GM18873 (cell line): ENCODE data around the gene FBXW4.

Experiments used
- ATAC-seq: cut with Tn5 transposase; IDR thresholded peaks from one replicate; pipeline ENCODE4 v1.9.1; 2021; ENCODE audit warnings: mild to moderate bottlenecking, moderate library complexity, moderate number of reproducible peaks; ENCODE audit not compliant: unreplicated experiment, low FRiP score

FBXW4 gene

DNA sequence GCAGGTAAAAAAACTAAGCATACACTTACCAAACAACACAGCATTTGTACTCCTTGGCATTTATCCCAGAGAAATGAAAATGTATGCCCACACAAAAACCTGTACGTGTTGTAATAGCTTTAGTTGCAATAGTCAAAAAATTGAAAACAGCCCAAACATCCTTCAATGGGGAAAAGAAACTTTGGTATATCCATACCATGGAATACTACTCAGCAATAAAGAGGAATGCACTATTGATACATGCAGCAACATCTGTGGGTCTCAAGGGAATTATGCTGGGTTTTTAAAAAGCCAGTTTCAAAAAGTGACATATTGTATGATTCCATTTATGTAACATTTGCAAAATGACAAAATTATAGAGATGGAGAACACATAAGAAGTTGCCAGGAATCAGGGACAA, 71.4 kb downstream of the FBXW4 start:
- no peak for ATAC-seq

GRCh38 chr10:101619983-101620382, 75.0 kb downstream of the FBXW4 start:
- no peak for ATAC-seq

DNA sequence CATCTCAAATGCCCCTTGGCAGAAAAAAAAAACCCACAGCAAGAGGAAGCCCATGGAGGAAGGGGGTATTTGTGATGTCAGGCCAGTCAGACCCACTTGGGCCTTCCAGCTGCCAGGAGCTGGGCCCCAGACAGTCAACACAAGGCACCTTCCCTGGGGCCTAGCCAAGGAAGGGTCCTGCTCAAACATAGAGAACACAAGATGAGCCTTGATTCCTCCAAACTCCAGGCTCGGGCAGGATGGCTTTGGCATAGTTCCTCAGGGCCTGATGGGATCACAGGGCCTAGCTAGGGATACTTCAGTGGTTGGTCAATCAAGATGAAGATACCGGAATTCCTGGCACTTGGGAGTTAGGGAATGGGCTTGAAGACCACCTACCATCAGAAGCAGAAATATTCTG, 76.1 kb downstream of the FBXW4 start:
- ATAC-seq: no peak

GRCh38 chr10:101617824-101618568, 77.0 kb downstream of the FBXW4 start:
- no peak for ATAC-seq

DNA sequence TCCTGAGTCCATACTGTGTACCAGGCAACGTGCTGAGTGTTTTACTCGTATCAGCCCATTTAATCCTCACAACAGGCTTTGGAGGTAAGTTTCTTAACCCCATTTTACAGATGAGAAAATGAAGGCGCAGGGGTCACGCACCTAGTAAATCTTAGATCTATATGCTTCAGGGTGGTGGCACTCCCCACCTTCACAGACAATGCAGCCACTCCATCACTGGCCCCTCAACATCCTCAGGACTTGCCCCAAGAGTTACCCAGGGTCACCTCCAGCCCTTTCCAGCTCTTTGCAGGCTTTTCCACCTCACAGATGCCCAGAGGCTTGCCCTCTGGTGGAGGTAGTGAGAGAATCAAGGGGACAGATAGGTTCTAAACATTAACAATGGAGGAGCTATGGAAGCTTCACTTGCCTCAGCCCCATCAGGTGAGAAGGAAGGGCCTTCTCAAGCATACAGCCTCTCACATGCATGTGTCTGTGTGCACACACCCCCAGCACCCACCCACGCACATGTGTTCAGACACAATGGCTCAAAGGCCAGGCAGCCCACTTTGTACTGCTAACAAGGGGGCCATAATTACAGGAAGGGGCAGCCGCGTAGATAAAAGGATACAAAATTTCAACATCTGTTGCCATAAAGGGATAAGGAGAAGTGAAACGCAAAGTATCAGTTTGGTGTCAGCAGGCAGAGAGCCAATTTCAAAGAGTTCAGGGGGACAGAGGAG, 77.7 kb downstream of the FBXW4 start:
- ATAC-seq: no peak

GRCh38 chr10:101616415-101617101, 78.4 kb downstream of the FBXW4 start:
- ATAC-seq: no peak

DNA sequence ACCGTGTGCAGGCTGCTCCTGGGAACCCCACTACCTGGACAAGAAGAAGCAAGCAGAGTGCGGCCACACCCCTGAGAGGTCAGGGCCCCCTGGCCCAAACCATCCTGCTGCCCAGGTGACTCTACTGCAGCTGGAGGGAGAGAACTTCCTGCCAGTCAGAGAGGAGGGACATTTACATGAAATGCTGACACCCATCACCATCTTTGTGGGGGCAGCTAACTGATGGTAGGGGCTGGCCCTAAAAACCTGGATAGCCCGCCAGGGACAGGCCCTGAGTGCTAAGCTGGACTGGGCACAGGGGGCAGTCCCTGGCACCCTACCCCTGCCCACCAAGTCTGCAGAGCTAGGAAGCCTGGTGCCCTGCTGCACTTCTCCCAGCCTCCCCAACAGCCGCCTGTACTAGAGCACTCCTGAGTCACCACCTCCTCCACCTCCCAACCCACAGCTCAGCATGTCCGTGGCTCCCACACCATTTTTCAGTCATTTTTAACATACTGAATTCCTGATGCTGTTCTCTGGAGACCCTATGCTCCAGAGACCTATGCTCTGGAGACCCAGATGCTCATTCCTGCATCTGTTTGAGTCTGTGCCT, 79.3 kb downstream of the FBXW4 start:
- ATAC-seq: no peak

DNA sequence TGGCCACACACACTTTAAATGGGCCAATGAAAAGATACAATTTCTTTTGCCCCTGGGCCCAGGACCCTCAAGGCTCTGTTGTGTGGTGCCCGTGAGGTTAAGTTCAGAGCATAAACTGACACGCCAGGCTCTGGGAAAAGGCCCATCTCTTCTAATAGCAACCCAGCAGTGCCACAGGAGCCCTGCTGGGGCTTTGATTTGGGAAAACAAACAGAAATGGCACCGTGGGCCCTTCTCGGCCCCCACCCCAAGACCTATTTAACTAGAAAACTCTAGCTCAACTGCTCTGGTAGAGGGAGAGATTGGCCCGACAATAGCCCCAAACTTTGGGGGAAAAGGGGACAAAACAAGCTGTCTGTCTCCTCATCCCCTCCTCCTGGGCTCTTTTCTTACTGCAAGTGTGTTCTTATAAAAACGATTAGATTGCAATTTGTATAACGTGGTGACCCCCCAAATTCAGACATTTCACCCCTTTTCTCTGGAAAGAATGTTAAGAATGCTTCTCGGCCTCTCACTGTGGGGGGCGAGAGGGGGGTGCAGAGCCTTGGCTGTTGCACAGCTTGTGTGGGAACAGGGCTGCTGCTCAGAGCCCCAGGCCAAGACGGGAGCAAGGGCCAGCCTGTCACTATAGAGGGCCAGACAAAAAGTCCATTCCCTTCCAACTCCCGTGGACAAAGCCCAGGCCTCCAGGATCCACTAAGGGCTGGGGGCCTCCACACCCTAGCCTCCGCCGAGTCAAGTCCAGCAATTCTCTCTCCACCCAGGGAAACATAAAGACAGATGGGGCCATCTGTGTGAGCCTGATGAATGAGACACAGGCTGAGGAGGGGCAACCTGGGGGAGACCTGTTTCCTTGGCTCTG, 80.1 kb downstream of the FBXW4 start:
- ATAC-seq: no peak

- ATAC-seq: no peak
Measured at GRCh38 chr10:101613646-101614045, 81.3 kb downstream of the FBXW4 start.

GRCh38 chr10:101612872-101613271, 82.1 kb downstream of the FBXW4 start:
- ATAC-seq: no peak

DNA sequence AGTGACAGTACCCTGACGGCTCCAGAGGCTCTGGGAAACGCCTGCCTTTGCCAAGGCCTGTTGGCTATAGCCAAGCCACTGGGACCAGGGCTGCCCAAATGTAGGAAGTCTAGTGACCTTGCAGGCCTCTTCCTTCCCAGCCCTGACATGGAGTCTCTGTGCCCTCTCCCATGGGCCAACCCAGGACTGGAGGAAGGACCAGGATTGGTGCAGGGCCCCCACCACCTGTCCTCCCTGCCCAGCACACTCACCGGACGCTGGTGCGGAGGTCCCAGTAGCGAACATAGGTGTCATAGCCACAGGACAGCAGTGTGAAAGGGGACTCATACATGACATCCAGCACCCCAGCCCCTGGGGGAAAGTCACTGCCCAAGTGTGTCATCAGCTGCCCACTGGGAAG, 82.9 kb downstream of the FBXW4 start:
- no peak for ATAC-seq

GRCh38 chr10:101611096-101611905, 83.7 kb downstream of the FBXW4 start:
- ATAC-seq: no peak

- ATAC-seq: no peak
Measured at GRCh38 chr10:101609481-101609880, 85.5 kb downstream of the FBXW4 start.

- no peak for ATAC-seq
Measured at GRCh38 chr10:101607124-101607523, 87.8 kb downstream of the FBXW4 start.

GRCh38 chr10:101602761-101603398, 92.1 kb downstream of the FBXW4 start:
- ATAC-seq: no peak

DNA sequence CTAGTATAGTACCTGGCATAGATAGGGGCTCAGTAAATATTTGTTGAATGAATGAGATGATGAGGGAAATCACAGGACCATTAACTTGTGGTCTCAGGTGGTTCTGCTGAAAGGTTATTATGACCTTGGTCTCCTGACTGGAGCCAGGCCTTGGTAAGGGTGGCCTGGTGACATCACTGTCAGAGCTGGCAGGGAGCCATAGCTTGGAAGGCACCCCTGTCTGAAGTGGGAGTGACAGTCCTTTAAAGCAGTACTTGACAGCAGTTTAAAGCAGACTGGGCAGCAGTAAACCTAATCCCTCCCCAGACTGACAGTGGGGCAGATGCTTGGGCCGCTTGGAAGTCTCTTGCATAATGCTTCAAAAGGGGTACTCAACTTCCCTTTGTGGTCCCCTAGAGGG, 93.4 kb downstream of the FBXW4 start:
- no peak for ATAC-seq

DNA sequence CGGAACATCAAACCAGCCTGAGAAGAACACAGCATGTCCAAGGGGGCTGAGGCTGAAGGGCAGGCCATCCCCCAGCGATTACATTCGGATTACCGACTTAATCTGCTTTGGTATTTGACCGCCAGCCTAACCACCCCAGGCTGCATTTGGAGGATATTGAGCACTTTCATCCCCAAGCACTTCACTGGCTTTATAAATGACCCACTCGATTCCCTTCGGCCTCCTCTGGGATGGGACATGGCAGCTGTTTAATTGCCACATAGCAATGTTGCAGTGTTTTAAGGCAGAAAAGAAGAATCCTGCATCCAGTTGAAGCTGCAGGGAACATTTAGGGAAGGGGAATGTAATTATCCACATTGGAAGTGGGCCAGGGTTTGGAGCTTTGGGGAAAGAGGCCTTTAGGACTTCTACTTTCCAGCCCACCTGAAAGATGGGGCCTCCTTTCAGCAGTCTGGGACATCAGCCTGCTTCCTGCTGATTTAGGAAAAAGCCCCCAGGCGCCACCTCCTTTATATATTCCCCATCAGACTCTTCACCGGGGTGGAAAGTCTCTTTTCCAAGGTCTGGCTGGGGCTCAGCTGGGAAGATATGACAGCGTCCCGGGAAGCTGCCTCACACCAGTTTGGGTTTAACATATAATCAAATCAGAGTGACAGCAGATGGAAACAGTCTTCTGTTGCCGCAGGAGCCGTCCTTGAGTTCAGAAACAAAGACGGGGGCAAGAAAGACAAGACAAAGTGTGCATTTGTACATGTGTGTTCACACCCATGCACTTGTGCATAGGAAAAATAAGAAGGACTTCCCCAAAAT, 97.7 kb downstream of the FBXW4 start:
- ATAC-seq: no peak
